Measurements from ENCODE around the gene PTPRN2.

PTPRN2 gene

DNA sequence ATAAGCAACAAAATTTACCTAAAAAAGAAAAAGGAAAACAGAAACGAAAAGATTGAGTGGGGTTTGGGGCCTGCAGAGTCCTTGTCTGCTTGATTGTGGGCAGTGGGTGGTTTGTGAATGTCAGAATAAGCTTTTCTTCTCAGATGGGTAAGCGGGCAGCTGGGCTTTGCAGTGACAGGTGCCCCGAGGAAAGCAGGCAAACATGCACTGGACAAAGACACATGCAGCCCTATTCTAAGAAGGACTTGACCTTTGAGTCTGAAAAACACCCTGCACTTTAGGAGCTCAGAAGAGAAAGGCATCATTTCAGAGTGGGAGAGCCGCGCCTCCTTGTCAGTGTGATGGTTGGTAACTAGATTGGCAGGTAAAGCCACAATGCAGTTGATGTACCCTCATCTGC, 562.7 kb downstream of the PTPRN2 start:
- DNase-seq (ENCODE audit: low read depth in 2 of 2, low spot score in 1 of 2) = no peak

DNA sequence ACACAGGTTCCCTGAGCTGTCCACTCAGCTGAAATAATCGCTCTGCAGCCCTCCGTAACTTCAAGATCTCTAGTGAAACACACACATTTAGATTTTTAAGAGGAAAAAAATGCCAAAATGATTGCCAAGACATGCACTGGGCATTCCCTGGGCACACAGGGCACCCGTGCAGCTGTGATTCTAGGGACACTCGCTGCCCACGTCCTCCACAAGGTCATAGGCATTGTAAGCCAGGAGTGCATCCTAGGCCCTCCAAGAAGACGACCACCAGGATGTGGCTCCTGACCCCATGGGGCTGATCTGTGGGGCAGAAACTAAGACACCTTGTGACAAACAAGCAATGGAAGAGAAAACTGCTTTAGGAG, 563.3 kb downstream of the PTPRN2 start:
- no peak for DNase-seq (ENCODE audit: low read depth in 2 of 2, low spot score in 1 of 2)

DNA sequence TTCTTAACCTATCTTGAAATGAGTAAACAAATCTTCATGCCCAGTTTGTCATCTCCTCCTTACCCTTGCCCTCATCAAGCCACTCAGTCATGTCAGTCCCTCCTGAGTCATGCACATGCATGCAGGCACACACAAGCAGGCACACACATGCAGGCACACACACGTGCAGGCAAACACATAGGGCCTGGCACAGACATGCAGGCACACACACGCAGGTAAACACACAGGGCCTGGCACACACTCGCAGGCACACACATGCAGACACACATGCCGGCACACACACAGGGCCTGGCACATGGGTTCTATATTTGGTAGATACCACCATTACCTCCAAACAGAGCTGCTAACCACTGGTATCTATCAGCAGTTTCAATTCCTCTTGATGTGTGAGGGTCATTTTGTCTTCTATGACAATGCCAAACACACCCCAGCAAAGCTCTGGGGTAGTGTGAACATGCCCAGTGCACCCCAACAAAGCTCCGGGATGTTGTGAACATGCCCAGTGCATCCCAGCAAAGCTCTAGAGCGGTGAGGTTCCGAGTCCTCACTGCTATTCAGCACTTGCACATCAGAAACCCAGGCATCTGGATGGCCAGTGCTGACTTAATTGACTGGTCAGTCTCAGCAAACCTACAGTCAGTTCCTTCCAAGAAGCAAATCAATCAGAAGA, 563.8 kb downstream of the PTPRN2 start:
- no peak for DNase-seq (ENCODE audit: low read depth in 2 of 2, low spot score in 1 of 2)

- DNase-seq (ENCODE audit: low read depth in 2 of 2, low spot score in 1 of 2) = no peak
Measured at GRCh38 chr7:158023157-158023556, 564.5 kb downstream of the PTPRN2 start.

DNA sequence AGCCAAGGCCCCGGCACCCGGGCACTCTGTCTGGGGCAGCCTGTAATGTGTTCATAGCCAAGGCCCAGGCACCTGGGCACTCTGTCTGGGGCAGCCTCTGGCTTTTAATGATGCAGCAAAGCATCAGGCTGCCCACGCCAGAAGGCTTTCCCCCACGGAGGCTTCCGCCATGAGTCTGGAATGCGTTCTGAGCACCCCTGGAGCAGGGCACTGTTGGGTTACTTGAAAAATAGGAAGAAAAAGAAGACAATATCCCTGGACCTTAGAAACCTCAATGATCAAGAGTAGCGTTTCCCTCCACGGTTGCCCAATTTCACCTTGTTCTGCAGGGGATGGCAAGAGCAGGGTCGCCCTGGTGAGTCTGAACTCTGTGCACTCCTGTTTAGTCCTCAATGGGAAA, 565.0 kb downstream of the PTPRN2 start:
- DNase-seq (ENCODE audit: low read depth in 2 of 2, low spot score in 1 of 2) = no peak

DNA sequence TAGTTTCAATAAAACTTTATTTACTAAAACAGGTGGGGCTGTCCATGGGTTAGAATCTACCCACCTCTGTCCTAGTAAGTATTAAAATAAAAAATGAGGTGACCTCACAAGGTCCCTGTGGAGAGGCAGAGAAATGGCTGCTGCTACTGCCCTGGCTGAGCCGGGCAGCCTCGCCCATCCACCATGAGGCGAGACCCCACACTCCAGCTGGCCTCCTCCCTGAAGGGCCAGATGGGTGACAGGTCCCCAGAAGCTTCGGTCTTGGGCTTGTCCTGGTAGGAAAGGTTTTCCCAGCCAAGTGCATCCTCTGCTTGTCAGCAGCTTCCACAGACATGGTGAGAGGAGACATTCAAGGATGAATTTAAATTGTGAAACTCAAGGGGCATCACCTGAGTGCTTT, 565.8 kb downstream of the PTPRN2 start:
- no peak for DNase-seq (ENCODE audit: low read depth in 2 of 2, low spot score in 1 of 2)

GRCh38 chr7:158020706-158021095, 566.9 kb downstream of the PTPRN2 start:
- DNase-seq (ENCODE audit: low read depth in 2 of 2, low spot score in 1 of 2) = no peak

DNA sequence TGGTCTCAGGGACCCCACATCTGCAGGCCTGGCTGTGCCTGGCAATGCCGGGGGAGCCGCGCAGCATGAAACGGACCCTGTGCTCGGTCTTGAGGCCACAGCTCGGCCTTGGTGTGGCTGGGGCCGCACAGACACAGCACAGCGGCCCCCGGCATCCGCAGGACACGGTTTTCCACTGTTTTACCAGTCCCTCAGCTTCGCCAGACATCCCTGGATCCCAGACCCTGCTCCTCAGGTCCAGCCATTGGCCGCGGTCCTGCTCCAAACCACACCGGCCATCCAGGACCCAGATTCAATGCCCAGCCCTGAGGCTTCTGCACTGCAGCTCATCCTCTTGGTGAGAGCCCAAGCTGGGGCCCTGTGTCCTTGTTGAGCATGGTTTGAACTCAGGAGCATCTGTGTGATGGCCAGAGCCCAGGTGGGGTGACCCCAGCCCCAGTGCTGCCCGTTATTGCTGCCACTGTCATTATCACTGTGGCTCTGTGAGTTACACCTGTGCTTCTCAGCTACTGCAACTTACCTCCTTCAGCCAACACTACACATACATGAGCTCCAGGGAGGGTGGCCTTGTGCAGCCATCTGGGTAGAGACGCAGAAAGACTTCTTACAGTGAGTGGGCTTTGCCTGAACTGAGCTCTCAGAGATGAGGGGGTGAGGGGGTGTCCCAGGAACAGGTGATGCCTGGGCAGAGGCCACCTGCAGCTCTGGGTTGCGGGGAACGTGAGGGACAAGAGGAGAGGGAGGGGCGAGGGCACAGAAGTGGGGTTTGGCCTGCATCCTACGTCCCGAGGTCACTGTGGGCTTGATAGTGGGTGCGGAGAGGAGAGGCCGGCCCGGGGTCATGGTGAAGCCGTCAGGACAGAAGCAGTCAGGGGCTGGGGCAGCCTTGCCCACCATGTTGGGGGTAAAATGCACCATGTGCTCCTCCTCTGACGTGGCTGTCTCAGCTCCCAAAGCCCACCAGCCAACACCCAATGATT, 567.6 kb downstream of the PTPRN2 start:
- no peak for DNase-seq (ENCODE audit: low read depth in 2 of 2, low spot score in 1 of 2)

DNA sequence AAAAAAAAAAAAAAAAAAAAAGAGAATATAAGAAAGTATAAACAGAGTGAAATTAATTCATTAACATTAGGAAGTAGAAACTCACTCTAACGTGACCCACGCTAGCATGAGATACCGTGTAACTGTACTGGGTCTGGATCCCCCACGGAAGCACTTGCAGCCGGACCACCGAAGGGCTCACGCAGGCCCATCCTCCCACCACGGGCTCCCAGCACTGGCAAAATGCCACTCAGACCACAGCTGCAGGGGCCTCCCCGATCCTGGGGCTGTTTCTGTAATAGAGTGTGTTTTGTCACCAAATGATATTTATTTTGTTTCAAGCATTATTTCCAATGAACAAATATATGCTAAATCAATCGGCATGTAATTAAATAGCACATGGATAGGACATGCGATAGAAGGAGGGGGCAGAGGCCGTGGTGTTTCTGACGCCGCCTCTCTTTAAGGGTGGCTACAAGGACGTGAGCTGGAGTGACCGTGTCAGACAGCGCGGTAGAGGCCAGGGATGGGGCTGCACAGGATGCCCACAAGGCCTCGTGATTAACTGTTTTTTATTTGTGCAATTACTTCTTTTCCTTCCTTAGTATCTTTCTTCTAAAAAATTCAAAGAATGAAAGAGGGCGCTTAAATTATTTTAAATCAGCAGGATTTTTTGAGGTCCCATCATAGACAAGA, 568.5 kb downstream of the PTPRN2 start:
- DNase-seq (ENCODE audit: low read depth in 2 of 2, low spot score in 1 of 2) = no peak

DNA sequence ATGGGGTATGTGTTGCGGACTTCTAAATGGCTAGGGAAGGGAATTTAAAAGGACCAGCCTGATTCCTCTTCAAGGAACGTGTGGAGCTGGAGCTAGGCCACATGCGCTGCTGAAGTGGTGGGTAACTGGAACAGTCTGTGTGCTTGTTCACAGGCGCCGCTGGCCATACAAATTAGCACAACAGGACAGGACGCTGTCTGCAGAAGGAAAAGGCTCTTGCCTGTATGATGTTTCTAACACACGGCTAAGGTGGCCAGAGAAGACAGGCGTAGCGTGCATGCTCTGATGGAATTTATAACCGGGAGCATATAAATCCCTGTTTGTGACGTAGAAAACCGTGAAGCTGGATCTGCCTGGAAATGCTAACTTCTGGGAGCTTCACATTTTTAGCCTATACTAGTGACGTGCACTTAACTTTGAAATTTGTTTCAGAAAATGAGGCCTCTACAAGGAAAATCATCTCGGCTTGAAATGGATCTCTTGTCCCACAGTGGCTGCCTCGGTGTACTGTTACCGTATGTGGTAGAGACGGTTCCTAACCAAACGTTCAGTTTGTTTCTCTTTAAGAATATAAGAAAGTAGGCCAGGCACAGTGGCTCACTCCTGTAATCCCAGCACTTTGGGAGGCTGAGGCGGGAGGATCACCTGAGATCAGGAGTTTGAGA, 569.4 kb downstream of the PTPRN2 start:
- no peak for DNase-seq (ENCODE audit: low read depth in 2 of 2, low spot score in 1 of 2)

- DNase-seq (ENCODE audit: low read depth in 2 of 2, low spot score in 1 of 2) = no peak
Measured at GRCh38 chr7:158017111-158018097, 570.2 kb downstream of the PTPRN2 start.

DNA sequence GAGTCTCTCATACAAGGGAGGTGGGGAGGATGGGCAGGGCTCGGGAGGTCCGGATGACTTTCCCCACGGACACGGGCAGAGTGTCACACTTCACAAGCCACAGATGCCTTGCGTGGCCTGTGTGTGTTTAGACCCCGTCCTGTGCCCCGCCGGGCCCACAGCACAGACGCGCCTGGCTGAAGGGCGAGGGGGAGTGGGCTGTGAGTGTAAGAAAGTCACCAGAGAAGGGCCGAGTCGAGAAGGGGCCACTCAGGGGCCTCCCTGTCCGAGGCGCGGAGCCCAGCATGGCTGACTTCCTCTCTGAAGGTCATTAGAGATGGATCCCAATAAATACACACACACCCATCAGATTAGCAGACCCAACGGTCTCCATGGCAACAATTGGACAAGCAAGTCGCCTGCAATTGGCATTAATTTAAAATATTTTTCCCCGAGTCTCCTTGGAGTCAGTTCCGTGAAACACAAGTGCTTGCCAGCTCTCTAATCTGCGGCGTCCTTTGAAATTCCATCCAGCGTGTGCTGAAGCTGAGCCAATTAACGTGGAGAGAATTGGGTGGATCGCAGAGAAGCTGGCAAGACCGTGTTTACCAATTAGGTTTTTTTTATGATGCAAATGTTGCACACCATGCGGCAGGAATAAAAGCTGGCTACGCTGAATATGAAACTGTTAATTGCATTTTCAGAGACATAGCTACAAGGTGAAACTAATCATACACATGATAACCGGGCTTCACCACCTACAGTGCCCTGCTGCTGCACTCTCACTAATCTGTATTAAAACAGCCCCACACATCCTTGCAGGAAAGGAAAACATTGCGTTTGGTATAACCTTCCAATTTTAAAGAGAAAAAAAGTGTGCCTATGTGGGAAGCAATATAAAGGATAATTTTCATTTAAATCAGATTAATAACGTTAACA, 571.2 kb downstream of the PTPRN2 start:
- no peak for DNase-seq (ENCODE audit: low read depth in 2 of 2, low spot score in 1 of 2)

- no peak for DNase-seq (ENCODE audit: low read depth in 2 of 2, low spot score in 1 of 2)
Measured at GRCh38 chr7:158015403-158016179, 572.0 kb downstream of the PTPRN2 start.

GRCh38 chr7:158014976-158015375, 572.6 kb downstream of the PTPRN2 start:
- DNase-seq (ENCODE audit: low read depth in 2 of 2, low spot score in 1 of 2) = no peak

GRCh38 chr7:158013085-158013668, 574.4 kb downstream of the PTPRN2 start:
- DNase-seq (ENCODE audit: low read depth in 2 of 2, low spot score in 1 of 2) = no peak

GRCh38 chr7:158011941-158012340, 575.7 kb downstream of the PTPRN2 start:
- no peak for DNase-seq (ENCODE audit: low read depth in 2 of 2, low spot score in 1 of 2)

DNA sequence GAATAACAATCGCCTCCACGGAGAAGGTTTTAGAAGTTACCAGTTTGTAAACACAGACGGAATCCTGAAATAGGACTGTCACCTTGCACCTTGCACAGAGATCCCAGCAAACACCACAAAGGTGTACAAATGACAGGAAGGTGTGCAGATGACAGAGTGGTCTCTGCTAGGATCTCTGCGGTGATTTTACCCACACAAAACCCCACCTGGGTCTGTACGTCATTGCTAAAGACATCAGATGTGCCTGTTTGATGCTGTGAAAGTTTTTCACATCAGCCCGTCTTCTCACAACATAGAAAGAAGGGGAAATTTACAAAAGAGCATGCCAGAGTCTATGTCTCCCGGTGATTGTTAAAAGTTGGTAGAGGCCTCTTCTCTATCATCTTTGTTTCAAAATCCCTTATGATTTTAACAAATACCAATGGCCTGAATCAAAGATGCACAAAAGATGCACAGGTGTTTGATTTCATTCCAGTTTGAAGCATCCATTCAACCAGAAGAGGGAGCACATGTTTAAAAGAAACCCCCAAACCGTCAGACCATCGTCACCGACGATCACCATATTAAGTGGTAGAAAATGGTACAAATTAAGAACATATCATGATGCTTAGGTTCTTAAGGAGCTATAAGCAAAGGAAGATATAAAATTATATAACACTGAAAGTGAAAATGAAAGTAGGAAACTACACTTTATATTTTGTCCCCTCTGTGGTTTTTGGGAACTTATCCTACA, 576.5 kb downstream of the PTPRN2 start:
- DNase-seq (ENCODE audit: low read depth in 2 of 2, low spot score in 1 of 2) = no peak

Measured in stimulated activated CD8-positive, alpha-beta memory T cell treated with anti-CD3 and anti-CD28 coated beads, Interleukin-4, amount 100 ng/mL, for 4 hours (primary cell).